ENCODE results near the gene PSME3IP1.
"Not testable (repeated sequence)": the region's sequence is repeated elsewhere in the genome, so short reads cannot be mapped to it uniquely, and the experiment has no call there.

PSME3IP1 gene

DNA sequence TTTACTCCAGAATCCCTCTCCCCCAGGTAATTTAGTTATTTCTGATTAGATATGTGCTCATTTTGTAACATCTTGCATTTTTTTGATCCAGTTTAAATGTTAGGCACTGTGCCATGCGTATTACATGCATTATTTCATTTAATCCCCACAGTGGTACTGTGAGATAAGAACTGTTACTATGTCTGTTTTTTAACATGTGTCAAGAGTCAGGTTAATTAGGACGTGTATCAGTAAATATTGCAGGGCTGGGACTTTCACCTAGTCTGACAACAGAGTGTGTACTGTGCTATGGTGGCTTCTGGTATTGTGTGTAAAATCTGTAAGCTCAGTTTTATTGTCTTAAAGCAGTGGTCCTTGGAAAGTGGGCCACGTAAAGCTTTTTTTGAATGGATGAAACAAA lies 10.9 kb upstream of the PSME3IP1 start:
- ATAC-seq (no peak), DNase-seq (no peak)

DNA sequence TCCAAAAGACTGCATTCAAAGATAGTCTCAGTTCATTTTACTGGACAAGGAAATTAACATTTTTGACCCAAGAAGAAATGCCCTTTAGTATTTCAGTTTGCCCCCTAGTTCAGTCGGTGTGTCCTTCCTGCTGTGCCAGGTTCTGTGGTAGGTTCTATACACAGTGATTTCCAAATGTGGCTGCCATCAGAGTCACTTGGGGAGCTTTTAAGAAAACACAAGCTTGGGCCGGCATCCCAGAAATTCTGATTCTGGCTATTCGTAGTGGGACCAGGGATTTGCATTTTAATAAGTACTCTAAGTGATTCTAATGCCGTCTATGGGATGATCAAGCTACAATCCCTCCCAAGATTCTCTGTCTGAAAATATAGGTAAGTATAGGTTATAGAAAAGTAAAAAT lies 10.4 kb upstream of the PSME3IP1 start:
- DNase-seq (no peak), ATAC-seq (no peak)

DNA sequence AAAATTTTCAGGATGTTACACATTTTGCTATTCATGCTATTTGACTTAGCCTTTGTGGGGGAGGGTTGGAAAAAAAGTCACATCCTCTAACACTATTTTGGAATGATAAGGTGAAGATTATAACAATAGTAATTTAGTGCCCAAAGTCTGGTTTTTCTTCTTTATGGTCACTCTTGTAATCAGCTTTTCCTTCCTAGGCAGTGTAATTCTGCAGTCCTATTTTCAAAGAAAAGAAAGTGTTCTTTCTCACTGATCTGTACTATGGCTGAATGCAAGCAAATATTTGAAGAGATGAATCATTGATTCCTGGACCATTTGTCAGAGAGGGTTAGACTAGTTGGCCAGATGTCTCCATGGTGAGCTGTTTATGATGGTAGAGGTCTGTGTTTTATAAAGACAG lies 8.7 kb upstream of the PSME3IP1 start:
- DNase-seq, result no peak
- ATAC-seq, result peak; percentile 40

DNA sequence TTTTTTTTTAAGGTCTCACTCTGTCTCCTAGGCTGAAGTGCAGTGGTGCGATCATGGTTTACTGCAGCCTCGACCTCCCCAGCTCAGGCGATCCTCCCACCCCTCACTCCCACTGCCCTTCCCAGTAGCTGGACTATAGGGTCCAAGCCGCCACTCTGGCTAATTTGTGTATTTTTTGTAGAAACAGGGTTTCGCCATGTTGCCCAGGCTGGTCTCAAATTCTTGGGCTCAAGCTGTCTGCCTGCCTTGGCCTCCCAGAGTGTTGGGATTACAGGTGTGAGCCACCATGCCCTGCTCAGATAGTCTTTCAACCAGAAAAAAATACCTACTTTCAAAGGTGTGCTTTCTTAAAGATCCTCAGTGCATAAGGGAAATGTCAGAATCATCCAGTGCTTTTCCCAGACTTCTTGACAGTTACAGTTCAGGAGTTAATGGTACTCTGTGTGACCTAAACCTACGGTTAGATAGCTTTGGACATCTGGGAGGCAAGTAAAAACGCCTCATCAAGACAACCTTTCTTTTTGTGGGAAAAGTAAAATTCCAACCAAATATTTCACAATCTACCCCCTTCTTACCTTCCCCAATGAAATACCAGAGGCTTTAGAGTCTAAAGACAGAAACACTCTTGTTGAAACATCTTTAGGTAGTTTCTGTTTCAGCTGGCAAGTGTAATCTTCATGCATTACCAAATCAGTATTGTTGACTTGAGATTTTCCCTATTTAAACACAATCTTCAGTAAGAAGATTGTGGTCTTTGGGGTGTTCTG lies 7.1 kb upstream of the PSME3IP1 start:
- DNase-seq (no peak), ATAC-seq (no peak)

DNA sequence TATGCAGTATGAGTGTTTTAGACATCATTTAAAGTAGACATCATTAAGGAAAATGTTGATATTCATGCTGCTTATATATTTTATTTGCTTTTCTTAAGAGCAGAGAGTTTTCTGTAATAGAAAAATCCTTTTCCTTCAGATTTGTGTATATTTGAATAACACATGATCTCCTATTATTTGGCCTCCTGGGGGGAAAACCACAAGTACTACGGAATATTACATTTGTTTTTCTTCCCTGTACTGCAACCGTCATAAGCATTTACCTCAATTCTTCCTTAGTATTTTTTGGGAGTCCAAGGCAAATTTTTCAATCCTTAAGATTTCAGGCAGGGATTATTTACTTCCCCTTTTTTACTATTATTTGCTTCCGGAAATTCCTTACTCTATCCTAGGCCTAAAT lies 6.3 kb upstream of the PSME3IP1 start:
- no peak for ATAC-seq
- no peak for DNase-seq

DNA sequence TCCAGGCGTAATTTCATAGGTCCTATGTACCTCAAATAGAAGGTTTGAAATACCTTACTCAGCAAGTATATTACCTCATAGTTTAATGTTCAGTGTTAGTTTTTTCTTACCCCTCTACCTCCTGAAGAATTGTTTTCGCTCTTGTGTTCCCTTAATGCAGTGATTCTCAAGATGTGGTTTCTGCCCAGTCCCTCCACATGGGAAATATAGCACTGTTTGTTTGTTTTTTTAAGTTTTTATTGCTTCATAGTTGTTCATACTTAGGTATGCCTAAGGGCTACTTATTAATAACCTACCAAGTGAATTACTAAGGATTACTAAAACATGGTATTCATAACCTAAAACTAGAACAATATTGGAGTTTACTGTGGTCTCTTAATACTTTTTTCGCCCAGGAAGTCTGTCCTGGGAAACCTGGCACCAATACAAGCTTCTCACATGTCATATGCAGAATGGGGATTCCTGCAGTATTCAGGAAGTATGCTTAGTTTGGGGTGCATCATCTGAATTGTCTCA lies 5.3 kb upstream of the PSME3IP1 start:
- ATAC-seq (no peak), DNase-seq (no peak)

DNA sequence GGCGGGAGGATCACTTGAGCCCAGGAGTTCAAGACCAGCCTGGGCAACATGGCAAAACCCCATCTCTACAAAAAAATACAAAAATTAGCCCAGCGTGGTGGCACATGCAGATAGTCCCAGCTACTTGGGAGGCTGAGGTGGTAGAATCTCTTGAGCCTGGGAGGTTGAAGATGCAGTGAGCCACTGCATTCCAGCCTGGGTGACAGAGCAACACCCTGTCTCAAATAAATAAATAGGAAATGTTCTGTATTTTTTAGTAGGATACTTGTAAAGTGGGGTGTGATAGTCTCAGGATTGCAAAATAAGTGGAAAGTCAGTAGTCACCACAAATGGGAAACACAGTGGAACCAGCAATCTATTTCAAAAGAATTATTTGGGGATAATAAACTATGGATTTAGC lies 4.3 kb upstream of the PSME3IP1 start:
- ATAC-seq, result no peak
- no peak for DNase-seq

DNA sequence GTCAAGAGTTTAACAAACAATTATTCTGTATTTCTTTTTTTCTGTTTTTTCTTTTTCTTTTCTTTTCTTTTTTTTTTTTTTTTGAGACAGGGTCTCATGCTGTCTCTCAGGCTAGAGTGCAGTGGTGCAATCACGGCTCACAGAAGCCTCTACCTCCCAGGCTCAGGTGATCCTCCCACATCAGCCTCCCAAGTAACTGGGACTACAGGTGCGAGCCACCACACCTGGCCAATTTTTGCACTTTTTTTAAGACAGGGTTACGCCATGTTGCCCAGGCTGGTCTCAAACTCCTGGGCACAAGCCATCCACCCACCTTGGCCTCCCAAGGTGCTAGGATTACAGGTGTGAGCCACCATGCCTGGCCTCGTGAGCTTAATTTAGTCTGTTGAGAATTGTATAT lies 3.7 kb upstream of the PSME3IP1 start:
- not testable (repeated sequence) for ATAC-seq, DNase-seq

DNA sequence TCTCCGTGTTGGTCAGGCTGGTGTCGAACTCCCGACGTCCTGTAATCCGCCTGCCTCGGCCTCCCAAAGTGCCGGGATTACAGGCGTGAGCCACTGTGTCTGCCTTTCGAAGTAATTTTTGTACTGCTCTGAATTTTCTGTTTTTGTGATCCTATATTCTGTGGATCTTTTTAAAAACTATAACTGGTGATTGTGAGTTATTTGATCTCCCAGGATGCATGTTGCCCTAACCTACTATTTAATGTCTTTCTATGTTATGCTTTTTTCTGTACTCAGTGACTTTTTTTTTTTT lies 2.8 kb upstream of the PSME3IP1 start:
- ATAC-seq, result no peak
- no peak for DNase-seq

DNA sequence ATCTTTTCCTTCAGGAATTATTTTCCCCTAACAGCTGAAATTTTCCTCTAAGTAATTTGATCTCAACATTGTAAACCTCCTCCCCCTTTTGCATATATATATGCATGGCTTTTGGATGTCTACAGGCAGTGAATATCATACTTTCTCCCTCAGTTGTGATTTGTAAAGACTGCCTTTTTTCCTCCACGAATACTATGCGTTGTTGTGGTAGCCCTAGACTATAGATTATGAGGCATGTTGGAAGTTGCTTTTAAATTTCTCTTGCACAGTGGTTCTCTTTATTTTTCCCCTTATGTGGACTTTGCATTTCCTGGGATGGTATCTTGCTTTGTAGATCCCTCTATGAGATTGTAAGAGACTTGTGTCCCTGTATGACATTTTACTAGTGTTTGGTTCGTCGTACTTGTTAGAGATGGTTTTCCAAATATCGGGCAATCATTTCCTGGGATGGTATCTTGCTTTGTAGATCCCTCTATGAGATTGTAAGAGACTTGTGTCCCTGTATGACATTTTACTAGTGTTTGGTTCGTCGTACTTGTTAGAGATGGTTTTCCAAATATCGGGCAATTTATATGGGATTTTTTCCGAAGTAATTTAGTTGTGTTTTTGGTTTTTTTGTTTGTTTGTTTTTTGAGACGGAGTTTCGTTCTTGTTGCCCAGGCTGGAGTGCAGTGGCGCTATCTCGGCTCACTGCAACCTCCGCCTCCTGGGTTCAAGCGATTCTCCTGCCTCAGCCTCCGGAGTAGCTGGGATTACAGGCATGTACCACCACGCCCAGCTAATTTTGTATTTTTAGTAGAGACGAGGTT lies 2.3 kb upstream of the PSME3IP1 start:
- ATAC-seq, DNase-seq: not testable (repeated sequence)

DNA sequence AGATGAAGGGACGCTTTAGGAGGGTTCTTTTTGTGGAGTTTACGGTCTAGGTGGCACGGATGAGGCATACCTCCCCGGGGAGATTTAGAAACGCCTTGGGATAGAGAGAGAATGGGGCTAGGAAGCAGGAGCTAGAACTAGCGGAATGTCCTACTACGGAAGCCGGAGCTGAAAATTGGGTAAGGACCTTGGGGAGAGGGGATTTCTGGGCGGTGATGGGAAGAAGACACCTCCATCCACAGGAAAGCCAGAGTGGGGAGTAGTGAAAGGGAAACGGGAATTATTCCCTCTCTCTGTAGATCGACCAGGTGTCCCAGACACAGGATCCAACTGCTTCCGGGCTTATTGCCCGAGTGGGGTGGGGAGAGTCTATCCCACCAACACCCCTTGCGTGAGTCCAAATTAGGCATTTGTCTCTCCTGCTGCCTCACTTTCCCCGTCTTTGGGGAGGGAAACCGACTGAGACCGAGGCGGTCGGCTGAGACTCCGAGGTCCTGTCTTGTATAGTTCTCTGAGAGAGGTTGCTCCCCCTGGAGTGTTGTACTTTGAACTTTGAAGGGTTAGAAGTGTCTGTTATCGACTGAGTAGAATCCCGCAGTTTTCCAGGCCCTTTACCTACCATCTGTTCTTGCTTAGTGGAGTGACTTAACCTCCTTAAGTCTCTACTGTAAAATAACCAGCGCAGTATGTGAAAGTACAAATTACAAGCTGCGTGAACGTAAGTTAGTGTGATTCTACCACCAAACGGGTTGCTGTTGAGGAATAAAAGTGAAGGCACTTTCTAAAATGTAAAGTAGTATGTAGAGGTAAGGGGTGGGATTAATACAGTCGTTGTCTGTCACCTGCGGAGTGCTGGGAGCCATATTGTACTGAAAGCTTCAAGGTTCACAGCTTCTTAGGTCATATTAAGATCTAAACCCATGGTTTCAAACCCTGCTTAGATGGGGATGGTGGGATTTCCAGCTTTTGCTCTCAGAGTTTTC lies 1.3 kb upstream of the PSME3IP1 start:
- DNase-seq, result peak; percentile 28
- no peak for ATAC-seq

DNA sequence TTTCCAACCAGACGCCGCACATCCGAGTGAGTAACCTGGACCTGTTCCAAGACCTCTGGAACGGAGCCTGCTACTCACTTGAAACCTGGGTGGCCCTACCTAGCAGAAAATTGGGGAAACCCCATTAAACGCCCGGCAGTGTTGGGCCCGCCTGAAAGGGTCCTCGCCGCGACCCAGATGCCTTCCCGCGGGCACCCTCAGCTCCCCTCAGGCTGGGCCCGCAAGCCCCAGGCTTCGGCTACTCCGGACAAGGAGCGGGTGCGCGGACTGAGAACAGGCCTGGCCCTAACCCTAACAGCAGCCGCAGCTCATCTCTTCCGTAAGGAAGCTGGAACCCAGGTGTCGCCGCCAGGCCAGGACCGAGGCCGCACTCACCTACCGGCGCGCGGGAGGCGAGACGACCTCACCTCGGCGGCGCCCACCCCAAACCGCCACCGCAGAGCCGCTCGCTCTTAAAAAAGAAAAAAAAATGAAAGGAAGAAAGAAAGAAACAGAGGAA lies 344 bp downstream of the PSME3IP1 start:
- no peak for DNase-seq

DNA sequence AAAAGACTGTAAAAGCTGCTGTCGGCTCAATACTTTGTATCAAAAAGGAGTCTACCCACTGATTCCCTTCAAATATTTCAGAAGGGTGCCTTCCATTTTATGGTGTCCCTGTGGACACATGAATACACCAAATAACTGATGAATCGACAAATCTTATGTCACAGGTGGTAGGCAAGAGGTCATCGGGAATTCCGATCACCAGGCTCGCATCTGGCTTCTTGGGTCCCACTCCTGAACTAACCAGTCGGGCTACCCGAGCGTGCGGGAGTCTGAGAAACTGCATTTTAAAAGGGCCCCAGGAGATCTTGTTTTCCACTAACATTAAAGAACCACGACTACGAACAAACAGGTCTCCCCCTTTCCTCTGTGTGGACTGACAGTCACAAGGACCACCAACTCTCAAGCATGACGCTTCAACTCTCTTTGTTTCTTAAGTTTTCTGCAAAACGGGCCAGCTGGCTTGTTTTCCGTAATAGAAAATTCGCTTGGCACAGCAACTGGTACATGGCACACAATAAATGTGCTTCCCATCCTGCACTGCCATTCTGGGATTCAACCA lies 873 bp downstream of the PSME3IP1 start:
- no peak for ATAC-seq
- DNase-seq, result no peak

More for the DNA sequence above, 344 bp downstream of the PSME3IP1 start:
- ATAC-seq, result peak; percentile 16

DNA sequence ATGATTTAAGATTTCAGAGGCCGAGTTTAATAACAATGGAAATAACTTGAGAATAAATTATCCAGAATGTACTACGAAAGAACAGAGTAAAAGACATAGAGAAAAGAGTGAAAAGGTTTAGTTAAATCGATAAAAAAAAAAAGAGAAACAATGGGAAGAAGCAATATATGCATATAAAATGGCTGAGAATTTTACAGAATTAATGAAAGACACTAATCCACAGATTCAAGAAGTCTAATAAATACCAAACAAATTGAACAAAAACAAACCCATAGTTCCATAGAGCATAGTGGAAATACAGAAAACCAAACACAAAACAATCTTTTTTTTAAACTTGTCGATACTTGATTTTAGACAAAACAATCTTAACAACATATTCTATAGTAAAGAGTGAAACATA lies 1.7 kb downstream of the PSME3IP1 start:
- ATAC-seq (no peak), DNase-seq (no peak)

DNA sequence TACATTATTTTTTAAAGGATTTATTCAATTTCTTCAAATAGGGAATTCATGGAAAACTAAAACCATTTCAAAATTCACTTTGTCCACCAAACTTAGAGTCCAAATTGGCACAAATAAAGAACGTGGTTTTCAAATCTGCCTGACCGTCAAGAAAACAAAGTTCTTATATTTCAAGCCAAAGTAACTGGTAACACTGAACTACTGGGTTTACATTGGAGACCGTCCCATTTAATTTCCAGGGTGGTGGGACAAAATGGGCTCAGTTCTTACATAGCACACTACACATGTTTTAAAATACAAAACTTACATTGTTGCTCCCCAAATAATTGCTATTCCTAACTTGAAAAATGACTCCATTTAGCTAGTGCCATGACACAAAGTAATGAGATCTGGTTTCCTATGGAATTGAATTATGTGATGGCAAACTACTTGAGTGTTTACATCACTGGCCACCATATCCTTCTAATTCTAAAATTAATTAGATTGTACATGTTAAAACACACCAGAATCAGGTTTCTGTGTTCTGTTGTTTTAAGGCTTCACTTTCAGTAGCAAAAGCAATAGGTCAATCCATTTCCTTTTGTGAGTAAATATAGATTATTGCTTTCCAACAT lies 6.5 kb downstream of the PSME3IP1 start:
- DNase-seq (no peak), ATAC-seq (no peak)

DNA sequence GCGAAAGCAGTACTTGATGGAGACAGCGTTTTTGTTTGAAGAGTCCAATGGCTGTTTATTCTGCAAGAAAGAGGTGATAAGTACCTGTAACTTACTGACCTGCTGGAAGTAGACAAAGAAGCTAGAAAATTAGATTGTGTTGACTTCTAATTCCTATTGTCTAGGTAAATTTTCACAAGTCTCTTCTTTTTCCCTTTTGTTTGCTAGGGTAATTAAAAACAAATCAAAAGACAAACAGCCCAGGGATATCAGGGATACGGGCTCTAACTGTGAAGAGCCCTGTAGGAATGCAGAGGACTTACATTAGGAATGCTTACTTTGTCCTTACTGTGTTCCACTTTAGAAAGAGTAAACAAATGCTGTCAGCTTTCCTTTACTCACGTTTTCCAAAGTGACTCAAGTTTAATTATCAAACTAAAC lies 7.0 kb downstream of the PSME3IP1 start:
- DNase-seq, result no peak
- ATAC-seq, result no peak

DNA sequence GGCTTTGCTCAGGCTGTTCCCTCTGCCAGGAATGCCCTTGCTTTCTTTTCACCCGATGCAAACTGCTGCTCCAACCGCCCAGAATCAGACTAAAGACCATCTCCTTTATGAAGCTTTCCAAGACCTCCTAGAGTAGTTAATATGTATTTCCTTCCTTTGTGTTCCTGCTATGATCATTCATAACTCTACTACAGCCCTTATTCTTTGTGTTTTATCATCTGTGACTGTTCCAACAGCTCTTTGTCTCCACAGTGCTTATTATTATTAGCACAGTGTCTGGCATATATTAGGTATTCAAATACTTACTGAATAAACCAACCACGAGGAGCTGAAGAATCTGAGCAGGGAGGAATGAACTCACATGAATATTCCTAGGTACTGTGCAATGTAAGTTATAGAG lies 7.6 kb downstream of the PSME3IP1 start:
- DNase-seq (no peak), ATAC-seq (no peak)

DNA sequence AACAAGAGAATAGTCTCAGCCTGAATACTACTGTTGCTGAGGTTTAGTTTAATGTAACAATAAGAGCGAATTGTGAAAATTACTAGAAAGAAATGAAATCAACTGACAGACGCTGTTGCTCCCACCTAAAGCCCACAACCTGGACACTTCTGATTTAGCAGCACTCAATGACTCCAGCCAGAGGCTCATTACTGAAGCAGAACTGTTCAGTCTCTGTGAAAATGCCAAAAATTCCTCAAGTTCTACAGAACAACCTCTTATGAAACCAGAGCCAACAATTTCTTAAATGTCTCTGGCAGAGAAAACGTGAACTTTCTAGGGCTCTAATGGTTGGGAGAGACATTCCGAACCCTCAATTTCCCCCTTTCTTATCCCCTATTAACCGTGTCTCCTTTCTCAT lies 9.9 kb downstream of the PSME3IP1 start:
- DNase-seq (no peak), ATAC-seq (no peak)

DNA sequence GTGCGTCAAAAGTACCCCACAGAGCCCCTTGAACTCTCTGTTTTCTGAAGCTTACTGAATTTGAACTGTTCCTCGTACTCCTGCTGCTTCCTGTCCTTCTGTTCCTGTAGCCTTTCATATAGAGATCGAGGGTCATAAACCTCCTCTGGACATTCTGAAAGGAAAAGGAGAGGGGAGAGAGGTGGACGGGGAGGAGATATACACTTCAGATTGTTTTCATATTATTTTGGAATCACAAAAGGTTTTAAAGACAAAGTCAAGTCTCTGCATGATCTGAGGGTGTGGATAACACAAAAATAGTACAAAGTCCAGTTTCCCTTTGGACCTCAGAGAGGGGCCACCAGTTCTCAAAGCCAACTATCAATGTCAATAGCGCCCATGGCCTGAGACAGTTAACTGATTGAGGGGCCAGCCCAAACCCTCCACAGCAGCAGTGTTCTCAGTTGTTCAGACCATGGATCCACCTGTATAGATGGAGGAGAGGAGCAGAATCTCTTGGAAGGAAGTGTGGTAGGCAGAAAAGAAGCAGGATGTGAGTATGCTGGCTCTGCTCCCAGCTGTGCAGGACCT lies 13.0 kb downstream of the PSME3IP1 start:
- ATAC-seq (no peak), DNase-seq (no peak)

DNA sequence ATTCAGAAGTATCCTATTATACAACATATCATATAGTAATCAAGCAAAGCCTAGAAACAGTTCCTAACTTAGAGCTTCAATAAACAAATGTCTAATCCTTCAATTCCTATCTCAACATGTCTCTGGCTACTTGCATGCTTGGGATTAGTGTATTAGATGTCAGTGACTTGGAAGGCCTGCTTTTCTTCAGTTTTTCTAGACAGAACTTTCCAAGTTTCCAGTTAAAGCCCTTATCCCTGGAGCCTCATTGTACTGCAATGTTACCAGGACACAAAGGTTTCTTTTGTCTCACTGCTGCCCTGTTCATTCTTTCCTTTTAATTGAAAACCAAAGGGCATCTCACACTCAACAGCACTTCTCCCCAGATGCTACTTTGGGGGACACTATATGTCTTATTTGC lies 16.5 kb downstream of the PSME3IP1 start:
- ATAC-seq (no peak), DNase-seq (no peak)

DNA sequence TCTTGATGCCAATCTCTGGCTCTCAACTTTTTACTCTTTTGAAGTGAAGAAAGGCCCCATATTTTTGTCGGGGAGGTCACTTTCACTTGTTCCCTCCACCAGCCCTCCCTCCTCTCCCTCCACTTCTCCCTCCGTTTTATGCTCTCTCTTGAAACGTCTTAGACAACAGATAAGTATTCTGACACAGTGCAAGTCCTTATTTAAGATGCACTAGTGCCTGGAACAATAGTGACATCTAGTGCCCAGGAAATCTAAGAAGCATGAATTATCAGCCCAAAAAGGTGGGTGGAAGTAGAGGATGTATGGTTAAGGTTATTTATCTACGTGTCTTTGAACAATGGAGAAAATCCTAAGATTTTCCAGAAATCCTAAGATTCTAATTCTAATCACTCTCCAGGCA lies 17.9 kb downstream of the PSME3IP1 start:
- ATAC-seq, result peak; percentile 52
- DNase-seq, result no peak

Data from stimulated activated naive CD8-positive, alpha-beta T cell treated with anti-CD3 and anti-CD28 coated beads, Interleukin-15, Interleukin-2, amounts not matched to agents 100 U/mL and 50 U/mL, for 24 hours (primary cell).